HG03460 (cell line): ENCODE data around the gene TTBK2.
"Not testable (repeated sequence)": the region's sequence is repeated elsewhere in the genome, so short reads cannot be mapped to it uniquely, and the experiment has no call there.

Experiments
- ATAC-seq: cut with Tn5 transposase; IDR thresholded peaks from one replicate; pipeline ENCODE4 v1.9.1; 2021; ENCODE audit not compliant: unreplicated experiment

Gene TTBK2

GRCh38 chr15:42908538-42908937, 12.0 kb downstream of the TTBK2 start:
- no peak for ATAC-seq

DNA sequence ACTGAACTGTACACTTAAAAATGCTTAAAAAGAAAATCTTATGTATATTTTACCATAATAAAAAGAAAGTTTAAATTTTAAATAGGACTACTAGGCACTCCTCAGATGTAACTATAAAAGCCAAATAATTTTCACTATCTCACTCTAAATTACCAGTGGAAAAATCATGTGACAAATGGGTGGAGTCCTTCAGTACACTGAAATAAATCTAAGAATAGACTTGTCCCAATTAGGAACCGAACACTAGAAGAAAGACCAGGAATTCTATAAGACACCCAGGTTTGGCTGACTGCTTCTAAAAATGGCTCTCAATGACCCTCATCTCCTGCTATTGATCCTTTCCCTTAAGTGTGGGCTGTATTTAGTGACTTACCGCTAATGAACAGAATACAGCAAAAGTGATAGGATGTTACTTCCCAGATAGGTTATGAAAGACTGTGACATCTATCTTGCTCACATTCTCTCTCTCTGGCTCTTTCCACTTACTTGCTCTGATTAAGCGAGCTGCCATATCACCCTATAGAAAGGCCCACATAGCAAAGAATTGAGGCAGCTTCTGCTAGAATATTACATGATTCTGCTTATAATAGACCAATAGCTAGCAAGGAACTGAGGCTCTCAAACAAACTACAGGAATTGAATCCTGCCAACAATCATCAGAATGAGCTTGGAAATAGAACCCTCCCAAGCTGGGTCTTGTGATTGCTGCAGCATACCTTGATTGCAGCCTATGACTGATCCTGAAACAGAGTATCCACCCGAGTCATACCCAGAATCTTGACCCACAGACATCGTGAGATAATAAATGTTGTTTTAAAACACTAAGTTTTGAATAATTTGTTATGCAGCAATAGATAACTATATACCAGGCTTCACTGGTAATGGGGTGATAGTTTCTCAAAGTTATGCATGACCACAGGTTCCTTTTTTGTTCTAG, 16.9 kb downstream of the TTBK2 start:
- ATAC-seq = no peak

DNA sequence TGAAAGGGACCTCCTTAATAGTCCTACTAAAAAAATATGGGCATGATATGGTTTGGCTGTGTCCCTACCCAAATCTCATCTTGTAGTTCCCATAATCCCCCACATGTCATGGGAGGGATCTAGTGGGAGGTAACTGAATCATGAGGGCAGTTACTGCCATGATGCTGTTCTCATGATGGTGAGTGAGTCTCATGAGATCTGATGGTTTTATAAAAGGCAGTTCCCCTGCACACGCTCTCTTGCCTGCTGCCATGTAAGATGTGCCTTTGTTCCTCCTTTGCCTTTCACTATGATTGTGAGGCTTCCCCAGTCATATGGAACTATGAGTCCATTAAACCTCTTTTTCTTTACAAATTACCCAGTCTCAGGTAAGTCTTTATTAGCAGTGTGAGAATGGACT, 26.7 kb downstream of the TTBK2 start:
- ATAC-seq = not testable (repeated sequence)

GRCh38 chr15:42891569-42891968, 29.0 kb downstream of the TTBK2 start:
- no peak for ATAC-seq

- no peak for ATAC-seq
Measured at GRCh38 chr15:42890161-42890913, 30.2 kb downstream of the TTBK2 start.

GRCh38 chr15:42887384-42887783, 33.2 kb downstream of the TTBK2 start:
- not testable (repeated sequence) for ATAC-seq

- no peak for ATAC-seq
Measured at GRCh38 chr15:42880121-42880520, 40.5 kb downstream of the TTBK2 start.

GRCh38 chr15:42879443-42879842, 41.1 kb downstream of the TTBK2 start:
- ATAC-seq = no peak

DNA sequence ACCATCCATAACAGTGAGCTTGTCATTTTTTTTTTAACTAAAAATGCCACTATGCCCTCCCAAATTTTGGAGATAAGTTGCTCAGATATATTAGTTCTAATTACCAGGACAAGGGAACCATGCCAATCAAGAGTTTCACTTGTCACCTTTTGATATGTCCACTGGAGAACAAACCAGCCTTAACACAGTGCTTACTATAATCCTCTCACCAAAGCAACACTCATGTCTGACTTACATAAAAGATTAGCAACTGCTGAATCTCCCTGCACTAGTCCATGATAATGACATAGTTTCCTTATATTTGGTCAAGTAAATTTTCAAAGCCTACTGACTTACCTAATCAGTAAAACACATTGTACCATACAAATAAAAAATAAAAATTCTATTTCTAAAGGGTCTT, 44.4 kb downstream of the TTBK2 start:
- no peak for ATAC-seq

GRCh38 chr15:42868683-42869082, 51.9 kb downstream of the TTBK2 start:
- ATAC-seq = no peak

DNA sequence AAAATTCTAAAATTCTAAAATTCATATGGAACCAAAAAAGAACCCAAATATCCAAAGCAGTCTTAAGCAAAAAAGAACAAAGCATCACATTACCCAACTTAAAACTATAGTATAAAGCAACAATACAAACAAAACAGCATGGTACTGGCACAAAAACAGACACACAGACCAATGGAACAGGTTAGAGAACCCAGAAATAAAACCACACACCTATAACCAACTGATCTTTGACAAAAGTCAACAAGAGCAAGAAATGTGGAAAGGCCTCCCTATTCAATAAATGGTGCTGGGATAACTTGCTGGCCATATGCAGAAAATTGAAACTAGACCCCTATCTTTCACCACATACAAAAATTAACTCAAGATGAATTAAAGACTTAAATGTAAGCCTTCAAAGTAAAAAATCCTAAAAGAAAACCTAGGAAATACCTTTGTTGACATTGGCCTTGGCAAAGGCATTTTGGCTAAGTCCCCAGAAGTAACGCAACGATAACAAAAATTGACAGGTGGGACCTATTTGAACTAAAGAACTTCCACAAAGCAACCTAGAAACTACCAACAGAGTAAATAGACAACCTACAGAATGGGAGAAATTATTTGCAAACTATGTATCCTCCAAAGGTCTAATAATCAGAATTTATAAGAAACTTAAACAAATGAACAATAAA, 56.9 kb downstream of the TTBK2 start:
- ATAC-seq = no peak

DNA sequence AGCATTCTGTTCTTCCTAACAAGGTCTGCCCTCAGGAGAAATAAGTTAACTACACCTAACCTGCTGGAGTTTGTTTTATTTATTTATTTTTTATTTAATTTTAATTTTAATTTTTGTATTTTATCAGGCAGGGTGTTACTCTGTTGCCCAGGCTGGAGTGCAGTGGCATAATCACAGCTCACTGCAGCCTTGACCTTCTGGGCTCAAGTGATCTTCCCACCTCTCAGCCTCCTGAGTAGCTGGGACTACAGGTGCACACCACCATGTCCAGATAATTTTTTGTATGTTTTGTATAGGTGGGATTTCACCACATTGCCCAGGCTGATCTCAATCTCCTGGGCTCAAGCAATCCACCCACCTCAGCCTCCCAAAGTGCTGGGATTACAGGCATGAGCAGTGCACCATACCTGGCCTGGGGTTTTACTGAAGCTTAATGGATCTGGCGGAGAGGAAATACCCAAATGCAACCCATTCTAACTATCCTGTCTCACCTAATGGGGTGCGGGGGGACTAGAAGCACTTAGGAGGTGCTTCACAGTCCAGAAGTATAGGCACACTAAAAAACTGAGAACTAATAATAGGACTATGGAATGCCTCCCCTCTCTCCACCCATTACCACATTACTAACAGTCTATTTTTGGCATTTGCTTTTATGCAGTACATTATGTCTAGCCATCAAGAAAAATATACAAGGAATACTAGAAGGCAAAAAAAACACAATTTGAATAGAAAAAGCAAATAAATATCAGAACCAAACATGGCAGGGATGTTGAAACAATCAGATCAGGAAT, 61.4 kb downstream of the TTBK2 start:
- no peak for ATAC-seq

GRCh38 chr15:42858540-42858939, 62.0 kb downstream of the TTBK2 start:
- ATAC-seq = no peak

- ATAC-seq = no peak
Measured at GRCh38 chr15:42854576-42854975, 66.0 kb downstream of the TTBK2 start.

GRCh38 chr15:42849836-42850235, 70.7 kb downstream of the TTBK2 start:
- no peak for ATAC-seq

- no peak for ATAC-seq
Measured at GRCh38 chr15:42848846-42849245, 71.7 kb downstream of the TTBK2 start.

DNA sequence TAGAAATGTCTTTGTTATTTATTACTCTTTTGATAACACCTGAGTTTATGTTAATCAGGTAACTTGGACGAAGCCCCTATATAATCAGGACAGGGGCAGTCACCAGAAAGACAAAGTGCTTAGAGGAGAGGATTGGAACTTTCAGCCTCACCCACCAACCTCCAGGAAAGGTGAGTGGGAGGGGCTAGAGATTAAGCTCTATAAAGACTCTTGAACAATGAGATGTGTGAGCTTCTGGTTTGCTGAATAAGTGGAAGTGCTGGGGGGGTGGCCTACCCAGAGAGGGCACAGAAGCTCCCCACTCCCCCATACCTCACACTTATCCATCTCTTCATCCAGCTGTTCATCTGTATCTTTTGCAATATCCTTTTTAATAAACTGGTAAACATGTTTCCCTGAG, 73.9 kb downstream of the TTBK2 start:
- ATAC-seq = no peak

GRCh38 chr15:42845581-42845980, 75.0 kb downstream of the TTBK2 start:
- ATAC-seq = no peak

DNA sequence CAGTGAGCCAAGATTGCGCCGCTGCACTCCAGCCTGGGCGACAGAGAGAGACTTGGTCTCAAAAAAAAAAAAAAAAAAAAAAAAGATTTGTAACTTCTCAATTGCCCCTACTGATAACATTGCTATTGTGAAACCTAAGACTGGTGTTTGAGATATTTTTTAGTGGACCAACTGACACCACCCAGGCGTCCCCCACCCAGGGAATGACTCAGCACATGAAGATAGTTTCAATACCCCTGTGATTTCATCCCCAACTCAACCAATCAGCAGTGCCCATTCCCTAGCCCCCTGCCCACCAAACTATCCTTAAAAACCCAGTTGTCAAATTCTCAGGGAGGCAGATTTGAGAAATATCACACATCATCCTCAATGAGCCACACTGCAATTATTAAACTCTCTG, 76.9 kb downstream of the TTBK2 start:
- no peak for ATAC-seq

DNA sequence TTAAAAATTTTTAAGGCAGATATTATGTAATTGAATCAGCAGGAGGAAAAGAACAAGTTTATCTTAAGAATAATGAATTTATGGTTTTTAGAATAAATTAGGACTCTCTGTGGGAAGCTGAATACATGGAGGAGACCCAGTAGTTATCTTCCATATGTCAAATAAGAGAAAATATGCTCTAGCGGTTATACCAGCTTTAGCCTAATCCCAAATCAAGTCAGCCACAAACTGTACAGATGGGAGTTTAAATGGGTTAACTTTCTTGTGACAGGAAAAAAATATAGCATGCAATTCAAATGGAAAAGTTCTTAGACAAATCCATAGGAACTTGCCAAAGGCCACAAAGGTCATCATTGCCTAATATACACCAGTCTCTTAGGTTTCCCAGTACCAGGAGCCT, 84.3 kb downstream of the TTBK2 start:
- no peak for ATAC-seq

- no peak for ATAC-seq
Measured at GRCh38 chr15:42832576-42832975, 88.0 kb downstream of the TTBK2 start.
